GM21619 (cell line): ENCODE results near the gene GATA5.

Source experiments
- ATAC-seq: cut with Tn5 transposase; IDR thresholded peaks from one replicate; pipeline ENCODE4 v1.9.1; 2021; ENCODE audit not compliant: unreplicated experiment

GATA5 gene

DNA sequence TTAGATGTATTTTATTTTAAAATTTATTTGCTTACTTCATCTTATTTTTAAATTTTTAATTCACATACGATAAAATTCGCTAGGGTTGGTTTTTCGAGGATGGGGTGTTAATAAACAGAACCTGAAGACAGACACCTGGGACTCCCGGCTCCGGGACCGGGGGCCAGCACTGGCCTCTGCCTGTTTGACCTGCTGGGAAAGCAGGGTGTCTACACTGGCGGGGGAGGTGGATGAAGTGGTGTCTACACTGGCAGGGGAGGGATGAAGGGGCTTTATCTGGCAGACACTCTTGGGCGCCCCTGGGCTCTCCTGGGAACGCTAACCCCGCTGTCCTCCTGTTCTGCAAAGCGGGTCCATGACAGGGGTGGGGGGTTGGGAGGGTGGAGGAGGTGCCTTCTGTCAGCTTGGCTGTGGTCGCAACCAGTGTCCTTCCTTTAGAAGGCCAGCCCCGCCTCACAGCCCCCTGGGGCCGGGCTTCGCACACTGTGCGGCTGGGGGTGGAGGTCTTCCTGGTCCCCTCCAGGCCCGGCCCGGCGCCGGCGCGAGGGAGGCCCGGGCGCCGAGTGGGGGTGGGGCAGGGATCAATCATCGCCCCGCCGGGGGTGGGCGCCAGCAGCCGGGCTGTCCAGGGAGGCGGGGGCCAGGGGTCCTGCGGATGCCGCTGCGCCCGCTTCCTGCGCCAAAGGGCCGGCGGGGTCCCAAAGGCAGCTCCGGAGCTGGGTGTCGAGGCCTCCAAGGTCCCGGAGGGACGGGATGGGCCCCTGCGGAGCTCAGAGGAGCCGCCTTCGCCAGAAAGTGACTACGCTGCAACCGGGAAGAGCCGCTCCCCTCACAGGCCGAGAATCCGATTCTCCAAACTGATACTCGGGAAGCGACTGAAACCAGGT is 1.8 kb downstream of the GATA5 start:
- ATAC-seq: no peak

DNA sequence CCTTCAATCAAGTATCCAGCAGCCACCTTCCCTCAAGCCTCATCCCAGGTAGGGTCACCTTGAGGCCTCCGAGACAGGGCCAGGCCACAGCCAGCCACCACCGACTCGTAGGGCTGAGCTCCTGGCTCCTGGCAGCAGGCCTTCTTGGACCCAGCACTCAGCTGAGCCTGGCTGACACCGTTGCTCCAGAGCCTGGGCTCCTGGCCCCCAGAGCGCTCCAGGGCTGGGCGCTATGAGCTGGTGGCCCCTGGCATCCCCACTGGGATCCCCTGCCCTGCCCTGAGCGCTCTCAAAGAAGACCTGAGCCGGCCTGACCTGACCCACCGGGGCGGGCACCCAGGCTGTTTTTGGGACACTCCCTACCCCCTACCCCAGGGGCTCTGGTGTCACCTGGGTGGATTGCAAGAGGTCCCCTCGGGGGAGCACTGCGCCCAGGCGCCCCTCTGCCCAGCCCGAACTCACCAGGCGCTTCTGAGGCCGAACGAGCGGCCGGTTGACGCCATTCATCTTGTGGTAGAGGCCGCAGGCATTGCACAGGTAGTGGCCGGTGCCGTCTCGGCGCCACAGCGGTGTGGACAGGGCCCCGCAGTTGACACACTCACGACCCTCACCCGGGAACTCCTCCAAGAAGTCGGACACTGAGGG is 2.7 kb downstream of the GATA5 start:
- no peak for ATAC-seq

DNA sequence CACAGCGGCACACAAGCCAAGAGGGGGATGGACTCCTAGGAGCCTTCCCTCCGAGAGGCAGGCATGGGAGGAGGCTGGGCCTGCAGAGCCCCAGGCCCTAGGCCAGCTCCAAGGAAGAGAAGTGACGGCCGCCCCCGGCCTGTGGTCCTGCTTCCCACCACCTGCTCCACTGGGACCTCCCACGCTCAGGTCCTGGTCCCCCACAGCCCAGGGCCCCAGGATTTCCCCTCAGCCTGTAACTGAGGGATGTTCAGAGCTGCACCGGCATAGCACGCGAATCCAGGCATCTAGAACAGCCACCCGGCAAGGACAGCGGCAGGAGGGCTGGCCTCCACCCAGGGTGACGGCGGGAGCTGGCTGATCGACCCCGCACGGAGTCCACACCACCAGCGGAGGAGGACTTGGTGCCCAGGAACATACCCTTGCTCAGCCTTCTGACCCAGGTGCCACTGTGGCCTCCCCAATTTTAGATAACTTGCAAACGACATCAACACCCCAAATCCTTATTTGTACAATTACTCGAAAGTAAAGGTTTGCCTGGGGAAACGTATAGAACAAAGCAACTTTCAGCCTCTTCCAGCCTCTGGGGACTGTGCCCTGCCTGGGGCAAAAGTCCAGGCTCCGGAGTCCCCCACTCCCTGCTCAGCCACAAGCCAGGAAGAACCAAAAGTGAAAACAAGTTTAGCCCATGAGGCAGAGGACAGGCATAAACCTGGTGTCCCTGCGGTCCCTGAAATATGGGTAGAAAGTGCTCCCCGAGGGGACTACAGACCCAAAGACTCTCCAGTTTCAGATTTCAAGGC is 3.5 kb downstream of the GATA5 start:
- no peak for ATAC-seq

DNA sequence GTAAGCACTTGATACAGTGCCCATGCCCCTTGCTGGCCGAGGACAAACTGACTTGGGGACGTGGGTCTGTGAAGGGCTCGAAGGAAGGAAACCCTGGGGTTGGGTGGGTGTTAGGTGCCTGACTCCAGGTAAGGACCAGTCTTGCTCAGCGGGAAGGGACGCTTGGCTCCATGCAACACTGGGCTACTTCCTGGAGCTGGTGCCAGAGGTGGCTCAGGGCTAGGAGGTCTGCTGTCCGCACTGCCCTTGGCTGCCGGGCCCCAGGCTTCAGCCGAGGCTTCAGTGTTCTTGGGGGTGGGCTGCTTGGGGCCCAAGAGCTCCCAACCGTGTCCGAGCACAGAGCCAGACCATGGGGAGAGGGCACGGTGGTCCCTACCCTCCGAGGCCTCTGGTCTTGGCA is 5.3 kb downstream of the GATA5 start:
- ATAC-seq: no peak

DNA sequence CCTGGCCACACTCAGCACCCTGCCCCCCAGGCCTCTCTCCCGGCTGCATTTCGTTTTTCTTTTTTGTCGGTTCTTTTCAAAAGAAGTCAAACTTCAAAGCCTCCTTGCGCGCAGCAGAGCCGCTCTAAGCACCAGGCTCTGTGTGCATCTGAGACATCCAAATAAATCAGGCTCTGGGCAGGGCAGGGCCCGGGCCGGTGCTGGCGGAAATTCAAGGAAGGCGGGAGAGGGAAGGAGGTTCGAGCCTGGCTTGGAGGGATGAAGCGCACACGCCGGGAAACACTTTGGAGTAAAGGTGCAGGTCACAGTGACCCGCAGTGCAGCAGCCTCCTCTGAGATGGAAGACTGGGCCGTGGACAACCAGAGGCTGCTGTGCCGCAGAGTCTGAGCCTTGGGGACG is 5.8 kb downstream of the GATA5 start:
- no peak for ATAC-seq

DNA sequence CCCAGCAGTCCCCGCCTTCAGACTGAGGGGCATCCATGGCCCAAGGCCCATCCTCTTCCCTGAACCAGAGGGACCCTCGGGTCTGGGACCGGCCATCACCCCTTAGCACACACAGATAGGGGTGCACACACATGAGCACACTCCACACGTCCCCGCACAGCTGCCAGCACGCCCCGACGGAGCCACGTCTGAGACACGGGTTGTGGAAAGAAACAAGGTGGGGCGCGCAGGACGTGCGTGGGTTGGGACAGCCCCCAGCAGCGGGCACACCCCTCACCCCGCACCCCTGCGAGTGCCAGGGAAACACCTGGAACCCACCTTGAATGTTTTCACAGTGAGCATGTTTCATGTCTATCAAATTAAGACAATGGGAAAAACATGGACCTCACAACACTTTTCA is 6.4 kb downstream of the GATA5 start:
- ATAC-seq: no peak

DNA sequence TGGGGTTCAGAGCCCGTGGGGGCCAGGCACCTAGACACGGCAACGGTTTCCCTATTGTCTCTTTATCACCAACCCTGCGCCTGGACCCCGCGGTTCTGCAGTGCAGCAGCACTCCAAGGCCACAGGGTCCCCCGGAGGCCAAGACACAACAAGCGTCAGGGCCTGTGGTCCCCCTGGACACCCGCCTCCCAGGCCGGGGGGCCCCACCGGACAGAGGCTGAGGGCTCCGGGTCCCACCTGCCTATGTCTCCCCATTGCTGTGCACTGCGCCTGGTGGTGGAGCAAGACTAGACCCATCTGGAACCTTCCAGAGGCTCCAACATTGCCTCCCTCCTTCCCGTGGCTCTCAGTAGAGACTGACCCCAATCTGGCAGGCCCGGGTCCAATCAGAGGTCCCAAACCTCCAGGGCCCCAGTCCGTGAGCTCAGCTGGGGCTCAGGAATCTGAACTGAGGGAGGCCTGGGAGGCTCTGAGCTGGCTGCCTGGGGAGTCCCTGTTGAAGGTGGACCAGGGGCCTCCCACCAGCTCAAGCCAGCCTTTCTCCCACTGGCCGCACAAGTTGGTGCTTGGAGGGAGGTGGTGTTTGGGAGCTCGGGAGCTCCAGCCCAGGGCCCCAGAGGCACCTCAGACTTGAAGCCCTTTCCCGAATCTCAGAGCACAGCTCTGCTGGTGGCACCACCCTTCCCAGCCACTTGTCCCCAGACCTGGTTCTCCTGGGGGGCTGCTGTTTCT is 8.8 kb downstream of the GATA5 start:
- no peak for ATAC-seq

DNA sequence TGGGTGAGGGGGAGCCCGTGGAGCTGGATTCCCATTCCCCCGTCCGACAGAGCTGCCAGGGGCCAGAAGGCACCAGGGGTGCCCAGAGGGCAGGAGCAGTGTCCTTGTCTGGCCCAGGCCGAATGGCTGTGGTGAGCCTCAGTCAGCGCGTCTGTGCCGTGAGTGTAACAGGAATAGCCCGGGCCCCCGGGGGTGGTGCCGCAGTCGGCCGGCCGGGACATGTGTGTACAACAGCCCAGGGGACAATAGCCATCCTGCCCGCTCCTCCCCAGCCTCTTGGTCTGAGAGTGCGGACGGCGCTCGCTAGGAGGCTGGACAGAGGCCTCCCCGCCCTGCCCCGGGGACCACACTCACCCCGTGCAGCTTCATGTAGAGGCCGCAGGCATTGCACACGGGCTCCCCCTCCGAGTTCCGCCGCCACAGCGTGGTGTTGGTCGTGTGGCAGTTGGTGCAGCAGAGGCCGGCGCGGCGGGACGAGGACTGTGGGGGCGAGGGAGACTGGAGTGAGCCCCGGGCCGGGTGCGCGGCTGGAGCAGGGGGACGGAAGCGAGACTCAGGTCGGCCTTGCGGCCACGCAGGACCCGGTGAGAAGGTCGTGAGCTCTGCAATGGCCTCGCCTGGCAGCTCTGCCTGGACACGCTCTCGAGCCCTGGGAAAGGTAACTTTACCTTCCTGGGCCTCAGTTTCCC is 9.6 kb downstream of the GATA5 start:
- no peak for ATAC-seq

DNA sequence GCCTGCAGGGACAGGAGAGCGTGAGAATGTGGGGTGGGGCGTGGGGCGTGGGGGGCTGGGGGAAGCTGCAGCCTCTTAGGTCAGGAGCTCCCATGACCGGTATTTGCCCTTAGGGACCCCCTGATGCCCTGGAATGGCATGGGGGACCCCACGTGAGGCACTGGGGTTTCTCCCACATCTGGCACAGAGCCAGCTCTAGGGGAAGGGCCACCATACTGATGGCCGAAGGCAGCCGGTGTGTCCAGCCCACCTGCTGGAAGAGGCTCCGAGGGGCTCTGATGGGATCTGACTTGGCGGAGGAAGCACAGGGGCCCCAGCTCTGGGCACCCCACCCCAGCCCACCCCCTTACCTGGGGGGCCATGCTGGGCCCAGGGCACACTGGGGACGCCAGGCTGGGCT is 10.8 kb downstream of the GATA5 start:
- no peak for ATAC-seq

DNA sequence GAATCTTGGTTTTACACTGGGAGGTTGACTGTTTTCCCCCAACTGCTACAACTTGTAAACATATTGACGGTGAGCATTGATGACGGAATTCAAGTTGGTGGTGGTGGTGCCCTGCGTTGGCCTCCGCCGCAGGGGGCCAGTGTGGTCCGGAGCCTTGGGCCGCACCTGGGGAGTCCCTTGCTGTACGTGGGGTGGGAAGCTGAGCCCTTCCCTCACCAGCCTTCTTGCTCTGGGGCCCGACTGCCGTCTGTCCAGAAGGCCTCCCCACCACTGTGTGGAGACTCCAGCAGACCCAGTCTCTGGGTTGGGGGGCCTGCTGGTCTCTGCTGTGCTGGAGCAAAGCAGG is 11.4 kb downstream of the GATA5 start:
- ATAC-seq: no peak

DNA sequence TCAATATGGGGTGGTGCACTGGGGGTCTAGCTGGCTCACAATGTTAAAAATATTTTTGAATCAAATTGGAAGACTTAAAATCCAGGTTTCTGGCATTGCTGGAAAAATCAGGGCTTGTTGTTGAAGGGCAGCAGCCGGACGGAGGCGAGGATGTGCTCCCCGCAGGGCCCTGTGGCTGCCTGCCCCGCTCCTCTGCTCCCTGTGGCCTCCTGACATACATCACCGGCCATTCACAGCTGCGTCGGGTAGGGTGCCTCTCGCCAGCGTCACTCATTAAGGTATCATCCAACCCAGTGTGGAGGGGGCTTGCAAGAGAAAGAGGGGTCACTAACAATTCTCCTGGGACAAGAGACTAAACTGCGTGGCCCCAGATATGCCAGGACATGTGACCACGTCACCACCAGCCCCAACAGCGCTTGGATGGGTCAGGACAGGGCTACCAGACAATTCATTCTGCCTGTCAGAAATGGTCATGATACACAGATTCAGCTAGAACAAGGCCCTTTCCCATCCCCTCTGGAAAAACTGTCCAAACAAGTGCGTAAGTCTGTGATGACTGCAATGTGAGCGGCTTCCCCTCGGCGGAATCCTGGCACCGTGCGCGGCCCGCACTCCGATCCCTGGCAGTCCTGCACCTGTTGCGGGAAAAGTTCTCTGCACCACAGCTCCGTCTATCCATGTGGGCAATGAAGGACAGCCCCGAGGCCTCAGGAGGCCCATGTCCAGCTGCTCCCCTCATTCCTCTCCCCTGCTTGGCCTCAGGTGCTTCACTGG is 12.0 kb downstream of the GATA5 start:
- no peak for ATAC-seq

DNA sequence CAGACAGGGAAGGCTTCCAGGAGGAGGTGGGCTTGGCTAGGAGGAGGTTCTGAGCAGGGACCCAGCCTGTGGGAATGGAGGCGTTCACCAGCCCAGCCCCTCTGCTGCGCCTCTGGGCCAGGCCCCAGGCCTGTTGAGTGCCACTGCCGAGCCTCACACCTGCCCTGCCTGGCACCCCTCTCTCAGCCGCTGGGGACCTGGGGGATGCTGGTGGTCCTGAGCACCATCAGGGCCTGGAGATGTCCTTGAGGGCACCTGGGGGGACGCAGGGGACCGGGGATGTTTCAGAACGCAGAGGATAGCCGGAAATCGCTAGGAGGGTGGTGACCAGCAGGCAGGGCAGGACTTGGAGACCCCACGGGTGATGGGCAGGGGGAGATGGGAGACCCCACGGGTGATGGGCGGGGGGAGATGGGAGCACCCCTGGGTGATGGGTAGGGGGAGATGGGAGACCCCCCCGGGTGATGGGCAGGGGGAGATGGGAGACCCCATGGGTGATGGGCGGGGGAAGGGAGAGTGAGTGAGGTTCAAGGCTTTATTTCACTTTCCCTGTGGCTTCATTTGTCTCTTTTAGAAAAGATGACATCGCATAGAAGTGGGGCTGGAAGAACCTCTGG is 12.7 kb downstream of the GATA5 start:
- no peak for ATAC-seq

DNA sequence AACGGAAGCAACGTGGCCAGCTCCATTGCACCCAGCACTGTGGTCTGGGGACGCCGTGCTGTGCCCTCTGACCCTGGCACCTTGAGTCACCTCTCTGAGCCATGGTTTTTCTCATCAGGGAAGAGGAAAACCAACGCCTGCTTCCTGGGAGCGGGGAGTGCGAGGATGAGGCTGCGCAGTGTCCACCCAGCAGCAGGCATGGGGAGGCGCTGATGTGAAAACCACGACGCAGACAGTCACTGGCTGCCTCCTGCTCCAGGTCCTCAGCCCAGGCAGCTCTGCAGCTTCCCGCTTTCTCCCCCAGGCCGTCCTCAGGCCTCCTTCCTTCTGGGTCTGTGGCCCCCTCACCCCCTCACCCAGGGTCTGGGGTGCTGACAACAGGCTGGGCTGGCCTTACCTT is 14.0 kb downstream of the GATA5 start:
- no peak for ATAC-seq

DNA sequence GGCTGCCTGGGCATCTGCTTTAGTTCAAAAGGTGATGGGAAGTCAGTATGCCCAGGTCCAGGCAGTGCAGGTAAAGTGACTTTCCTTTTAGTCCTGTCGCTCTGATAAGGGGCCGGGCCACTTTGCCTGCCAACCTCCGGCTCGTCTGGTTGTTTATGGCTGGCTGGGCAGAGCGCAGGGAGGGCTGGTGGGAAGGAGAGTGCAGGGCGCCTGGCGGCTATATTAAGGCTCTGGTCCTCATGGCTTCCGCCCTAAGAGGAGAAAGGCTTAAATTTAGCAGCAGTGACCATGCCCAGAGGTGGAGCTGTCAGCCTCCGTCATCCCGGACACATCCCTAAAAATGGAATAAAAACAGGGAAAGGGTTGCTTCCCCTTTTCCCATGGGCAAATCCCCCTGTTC is 14.6 kb downstream of the GATA5 start:
- no peak for ATAC-seq

DNA sequence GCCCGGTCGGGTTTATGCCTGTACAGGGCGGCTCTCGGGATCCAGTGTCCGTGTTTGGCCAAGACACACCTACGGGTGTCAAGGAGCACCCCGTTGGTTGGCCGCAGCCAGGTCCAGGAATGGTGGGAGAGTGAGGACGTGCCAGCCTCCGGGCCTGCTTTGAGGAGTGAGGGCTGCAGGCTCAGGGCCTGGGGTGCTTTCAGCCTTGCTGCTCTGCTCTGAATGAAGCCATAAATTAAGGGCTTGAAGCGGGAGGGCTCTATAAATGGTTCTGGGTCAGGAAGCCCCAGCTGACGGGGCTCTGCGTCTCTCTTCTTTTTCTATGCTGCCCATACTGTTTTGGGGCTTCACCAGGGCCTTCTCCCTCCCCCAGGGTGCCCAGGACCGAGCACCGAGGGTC is 15.1 kb downstream of the GATA5 start:
- ATAC-seq: no peak

DNA sequence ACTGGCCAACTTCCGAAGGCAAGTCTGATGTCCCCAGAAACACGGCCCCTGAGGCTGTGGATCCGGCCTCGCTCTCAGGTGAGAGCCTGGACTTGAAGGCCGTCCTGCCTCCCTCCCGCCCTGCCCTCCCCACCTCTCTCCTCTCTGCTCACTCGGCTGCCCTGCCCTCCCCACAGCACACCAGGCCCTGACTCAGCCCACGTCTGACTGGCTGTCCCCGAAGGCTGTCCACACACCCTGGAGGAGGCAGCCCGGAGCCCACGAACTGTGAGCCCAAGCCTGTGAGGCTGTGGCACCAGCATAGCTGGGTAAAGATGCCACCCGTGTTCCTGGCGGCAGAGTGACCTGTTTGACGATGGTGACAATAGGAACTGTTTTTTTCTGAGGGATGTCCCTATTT is 16.3 kb downstream of the GATA5 start:
- no peak for ATAC-seq

DNA sequence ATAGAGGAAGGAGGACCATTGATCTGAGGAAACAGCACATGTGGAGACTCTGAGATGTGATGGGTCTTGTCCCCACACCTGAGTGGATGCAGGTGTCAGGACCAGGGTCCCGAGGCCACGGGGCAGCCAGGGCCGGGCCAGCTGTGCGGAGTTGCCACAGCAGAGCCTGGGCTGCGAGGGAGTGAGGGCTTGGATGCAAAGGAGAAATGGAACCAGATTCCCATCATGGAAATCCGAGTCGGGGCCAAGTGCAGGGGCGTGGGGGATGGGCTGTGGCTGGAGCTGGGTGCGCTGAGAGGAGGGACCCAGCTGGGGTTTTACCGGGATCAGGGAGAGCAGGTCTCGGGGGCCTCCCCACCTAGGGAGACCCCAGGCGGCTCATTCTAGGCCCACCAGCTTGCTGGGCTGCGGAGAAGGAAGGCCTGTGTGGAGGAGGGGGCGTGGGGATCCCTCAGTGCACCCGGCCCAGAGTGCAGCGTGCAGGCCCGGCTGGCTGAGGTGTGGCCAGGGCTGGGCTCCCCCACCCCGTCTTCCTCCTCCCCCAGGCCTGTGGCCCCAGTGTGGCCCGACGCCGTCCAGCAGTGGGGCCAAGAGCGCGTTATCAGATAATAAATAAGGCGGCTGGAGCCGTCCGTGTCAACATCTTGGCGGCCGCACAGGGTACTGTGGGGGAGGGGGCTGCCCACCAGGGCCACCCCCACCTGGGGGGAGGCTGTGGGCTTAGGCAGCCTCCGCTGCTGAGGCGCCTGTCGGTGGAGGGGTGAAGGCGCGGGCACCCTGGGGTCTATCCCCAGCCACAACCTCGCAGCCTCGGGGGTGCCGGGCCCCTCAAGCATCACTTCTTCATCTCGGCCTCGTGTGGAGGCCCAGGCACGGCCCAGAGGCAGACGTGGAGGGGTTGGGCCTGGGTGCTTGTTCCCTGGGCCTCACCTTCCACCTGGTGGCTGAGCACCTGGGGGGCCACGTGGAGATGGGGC is 17.2 kb downstream of the GATA5 start:
- ATAC-seq: no peak

DNA sequence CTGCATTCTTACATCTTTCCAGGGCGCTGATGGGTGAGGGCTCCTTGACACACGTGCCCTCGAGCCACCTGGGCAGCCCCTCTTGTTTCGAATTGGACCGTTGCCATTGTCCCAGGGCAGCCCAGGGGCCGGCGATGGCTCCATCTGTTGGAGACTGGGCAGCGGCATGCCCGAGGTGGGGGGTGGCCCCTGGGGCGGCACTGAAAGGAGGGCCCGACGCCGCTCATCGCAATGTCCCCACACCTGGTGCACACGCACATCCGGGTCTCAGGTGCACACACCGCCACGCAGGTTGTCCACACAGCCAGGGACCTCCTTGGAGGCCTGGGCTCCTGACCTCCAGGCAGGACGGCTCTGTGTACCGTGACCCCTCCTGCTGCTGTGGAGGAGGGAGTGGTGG is 18.0 kb downstream of the GATA5 start:
- no peak for ATAC-seq
